Endothelial cell of umbilical vein (primary cell): ENCODE measurements around the gene HOXC11. TPM values are rescaled to one million over a fixed set of nuclear protein-coding genes. Genes with fewer than 3 reads are reported as not detected.
A peak's percentile ranks its signal among the peaks of the same experiment; 100 is the strongest.

ENCODE experiments used
- BruUV-seq: library from RNA; stranded (reverse); fragments of 400-500 nt; replicated peaks from 2 replicates; lab custom pipeline; 2021; lab: Mats Ljungman, UMichigan
- CTCF ChIA-PET: fragments of 300-600, 350-600 bp; sonication (Branson Sonifier 250); formaldehyde crosslinking; loops from one replicate; lab custom pipeline; 2021; ENCODE audit warnings: antibody characterized with exemption, inconsistent platforms; lab: Charles Lee
- POLR2A ChIA-PET: fragments of 300-600, 350-600 bp; sonication (Branson Sonifier 250); formaldehyde crosslinking; loops from one replicate; lab custom pipeline; 2021; ENCODE audit warnings: antibody characterized with exemption, inconsistent platforms; lab: Charles Lee
- DNase-seq: peaks from one replicate; pipeline ENCODE4 v3.0.0-alpha.2; 2011; ENCODE audit warnings: low read depth, low spot score
- FAIRE-seq: peaks from 2 replicates; lab custom pipeline; 2011; peaks lifted over from hg19 to GRCh38; lab: Jason Lieb, UNC
- H2AFZ ChIP-seq: 2 replicates; pipeline ENCODE4 v1.6.0; 2012; ENCODE audit warnings: low read depth, low read length, control low read depth, inconsistent platforms
- H3K27ac ChIP-seq: 2 replicates; pipeline ENCODE4 v1.5.1; 2011; ENCODE audit warnings: low read depth, mild to moderate bottlenecking, control low read depth, low read length, moderate library complexity; ENCODE audit not compliant: insufficient read depth
- H3K27me3 ChIP-seq, 2 experiments: 2 replicates each; pipeline versions ENCODE4 v1.6.0 to v1.6.1; 2011; ENCODE audit warnings: low read length in 2 of 2, mixed read lengths in 1 of 2; ENCODE audit not compliant: control insufficient read depth in 2 of 2, insufficient read depth in 2 of 2
- H3K36me3 ChIP-seq, 2 experiments: 2 replicates in 1 of 2; 3 replicates in 1 of 2; pipeline ENCODE4 v1.5.1; 2011; ENCODE audit warnings: low read length in 2 of 2, mild to moderate bottlenecking in 1 of 2, moderate library complexity in 1 of 2; ENCODE audit not compliant: control insufficient read depth in 2 of 2, insufficient read depth in 2 of 2; ENCODE audit errors: extremely low read depth in 1 of 2
- H3K4me1 ChIP-seq: 3 replicates; pipeline ENCODE4 v1.5.1; 2011; ENCODE audit warnings: mild to moderate bottlenecking, low read length; ENCODE audit not compliant: control insufficient read depth, insufficient read depth; ENCODE audit errors: extremely low read depth
- H3K4me2 ChIP-seq: 2 replicates; pipeline ENCODE4 v1.6.1; 2011; ENCODE audit warnings: low read length, control low read depth, mixed read lengths; ENCODE audit not compliant: insufficient read depth
- H3K4me3 ChIP-seq, 3 experiments: fragments of 200-600 bp in 1 of 3; sonication (generic), shearing (Covaris generic) in 1 of 3; replicated peaks in 1 of 3; 2 replicates each; pipeline ENCODE4 v1.5.1; 2011 to 2016; ENCODE audit warnings: control low read depth in 3 of 3, low read length in 3 of 3, mild to moderate bottlenecking in 2 of 3, inconsistent platforms in 1 of 3, low read depth in 1 of 3, moderate library complexity in 1 of 3; ENCODE audit not compliant: insufficient read depth in 1 of 3
- H3K79me2 ChIP-seq: 2 replicates; pipeline ENCODE4 v1.6.0; 2012; ENCODE audit warnings: low read length, inconsistent platforms; ENCODE audit not compliant: control insufficient read depth, insufficient read depth
- H3K9ac ChIP-seq: replicated peaks from 2 replicates; pipeline ENCODE3; 2011; ENCODE audit warnings: low read length, control low read depth; ENCODE audit not compliant: insufficient read depth; ENCODE audit errors: extremely low read depth
- H3K9me1 ChIP-seq: replicated peaks from 3 replicates; pipeline ENCODE4 v1.6.0; 2011; ENCODE audit warnings: mild to moderate bottlenecking, low read length; ENCODE audit not compliant: control insufficient read depth, insufficient read depth; ENCODE audit errors: extremely low read depth
- H3K9me3 ChIP-seq: replicated peaks from 2 replicates; pipeline ENCODE4 v1.5.1; 2012; ENCODE audit warnings: low read length, inconsistent platforms; ENCODE audit not compliant: control insufficient read depth, insufficient read depth
- H4K20me1 ChIP-seq: replicated peaks from 2 replicates; pipeline ENCODE3; 2011; ENCODE audit warnings: mild to moderate bottlenecking, low read length; ENCODE audit not compliant: control insufficient read depth, insufficient read depth; ENCODE audit errors: extremely low read depth
- EZH2 ChIP-seq: IDR thresholded peaks from 2 replicates; pipeline ENCODE4 v1.6.1; 2012; ENCODE audit warnings: borderline replicate concordance, low read depth, mild to moderate bottlenecking, moderate library complexity, low read length, inconsistent platforms; ENCODE audit not compliant: severe bottlenecking
- FOS ChIP-seq: IDR thresholded peaks from 2 replicates; pipeline ENCODE4 v1.6.1; 2011; ENCODE audit warnings: mild to moderate bottlenecking, low read length, moderate library complexity, borderline replicate concordance; ENCODE audit not compliant: insufficient read depth
- JUN ChIP-seq: IDR thresholded peaks from 2 replicates; pipeline ENCODE4 v1.6.1; 2011; ENCODE audit warnings: borderline replicate concordance, low read depth; ENCODE audit not compliant: insufficient read length, insufficient read depth
- MYC ChIP-seq: IDR thresholded peaks from one replicate; pipeline ENCODE4 v1.6.1; 2011; ENCODE audit warnings: mild to moderate bottlenecking, low read depth, low read length
- POLR2AphosphoS5 ChIP-seq: IDR thresholded peaks from 2 replicates; pipeline ENCODE4 v1.6.1; 2012; ENCODE audit warnings: low read depth, mild to moderate bottlenecking, control low read depth, low read length, moderate library complexity; ENCODE audit not compliant: insufficient read depth
- dilution Hi-C: fragments of 300-500 bp; cut with MboI; formaldehyde crosslinking; loops from one replicate; pipeline ENCODE4 v1.15.0; 2019; ENCODE audit warnings: low sequenced_read_pairs; ENCODE audit not compliant: extremely low pct_ligation_motif_present
- intact Hi-C: fragments of 100-400 bp; cut with micrococcal nuclease; formaldehyde crosslinking; loops from one replicate; pipeline ENCODE4 v1.10.0; 2022
- polyA plus RNA-seq, 4 experiments: library from polyadenylated mRNA; depleted of rRNA in 3 of 4; stranded (reverse) in 3 of 4; unstranded in 1 of 4; fragments of >200 nt; gene quantifications; 2 replicates each; pipeline versions ENCODE4 v1.2.1 to v1.2.3, GENCODE V29; 2011 to 2012; ENCODE audit warnings: missing spikeins in 1 of 4
- total RNA-seq: library from RNA; stranded (reverse); gene quantifications from 2 replicates; pipeline ENCODE4 v1.2.3, GENCODE V29; 2021
- TF ChIP-seq, protein P1 (sequence below): IDR thresholded peaks from 2 replicates; pipeline ENCODE4 v1.6.1; 2011; ENCODE audit not compliant: insufficient read depth, insufficient read length
- TF ChIP-seq, protein P2 (sequence below), 2 donors: IDR thresholded peaks; 1 replicate in 1 of 2; 2 replicates in 1 of 2; pipeline ENCODE4 v1.5.1; 2011; ENCODE audit warnings: low read length in 2 of 2, mild to moderate bottlenecking in 2 of 2, moderate library complexity in 2 of 2, control low read depth in 1 of 2, inconsistent platforms in 1 of 2, low read depth in 1 of 2; ENCODE audit not compliant: insufficient read depth in 1 of 2; ENCODE audit errors: extremely low read depth in 1 of 2

The HOXC11 gene
- total and polyA plus RNA-seq, 2 donors (not counting 3 experiments of a cell fraction or from before 2014, with no cell fraction given), result not detected

DNA sequence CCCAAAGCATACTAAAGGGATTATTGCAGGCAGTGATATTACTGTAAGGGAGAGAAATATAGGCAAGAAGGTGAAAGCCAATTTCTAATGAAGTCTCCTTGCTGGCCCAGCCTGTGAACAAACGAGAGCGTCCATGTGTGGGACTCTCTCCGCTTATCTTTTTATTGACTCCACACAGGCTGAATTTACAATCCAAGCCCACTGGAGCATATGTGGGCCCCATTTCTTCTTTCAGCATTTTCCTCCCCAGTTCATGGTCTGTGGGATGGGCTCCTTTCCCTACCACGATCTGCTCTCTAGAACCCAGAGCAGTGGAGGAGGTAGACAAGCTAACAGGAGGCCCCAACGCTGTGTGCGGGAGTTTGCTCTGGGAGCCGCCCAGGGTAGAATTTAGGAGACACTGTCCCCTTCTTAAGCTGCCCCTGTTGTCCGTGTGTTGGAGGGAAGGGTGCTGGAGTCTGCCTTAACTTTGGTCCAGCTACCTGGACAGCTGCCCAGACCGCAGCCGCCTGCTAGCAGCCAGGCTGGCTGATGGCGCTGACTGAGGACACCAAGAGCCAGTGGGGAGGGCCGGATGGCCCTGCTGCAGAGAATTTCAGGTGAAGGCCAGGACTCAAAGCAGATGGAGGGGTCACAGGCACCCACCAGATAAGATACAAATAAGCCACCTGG lies 3.2 kb upstream of the HOXC11 start:
- H3K9me1 ChIP-seq, result no peaks in the 10 kb centered on the region
- no TSS peak for BruUV-seq
- H3K4me1 ChIP-seq, result no peaks in the 10 kb centered on the region
- no peaks in the 10 kb centered on the region for H4K20me1 ChIP-seq
- H3K9me3 ChIP-seq, result no peaks in the 10 kb centered on the region
- H3K27ac ChIP-seq, result no peak overlapping the region
- H3K4me3 ChIP-seq, result no peak overlapping the region
- ChIA-PET CTCF (interaction anchor here (0.9 kb wide), 1 partner anchor 16 kb away, joined by 5 read pairs; the partner anchor contains the start of gene HOXC10), POLR2A (no interaction called here)
- FAIRE-seq (no peak), DNase-seq (no peak)
- no peak overlapping the region for H2AFZ ChIP-seq
- no peak overlapping the region for H3K9ac ChIP-seq
- TF ChIP-seq EZH2, result peak; percentile 1
- TF ChIP-seq FOS, result no peak
- TF ChIP-seq, protein P1, sequence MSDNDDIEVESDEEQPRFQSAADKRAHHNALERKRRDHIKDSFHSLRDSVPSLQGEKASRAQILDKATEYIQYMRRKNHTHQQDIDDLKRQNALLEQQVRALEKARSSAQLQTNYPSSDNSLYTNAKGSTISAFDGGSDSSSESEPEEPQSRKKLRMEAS, result no peak
- TF ChIP-seq MYC, result no peak
- H3K4me2 ChIP-seq, result no peak overlapping the region
- intact Hi-C loops, result no loop called here
- peaks cover 90 to 99% of the 10 kb centered on the region in 2 experiments for H3K27me3 ChIP-seq
- H3K79me2 ChIP-seq, result no peaks in the 10 kb centered on the region
- H3K36me3 ChIP-seq, result no peaks in the 10 kb centered on the region
- dilution Hi-C loops, result no loop called here

DNA sequence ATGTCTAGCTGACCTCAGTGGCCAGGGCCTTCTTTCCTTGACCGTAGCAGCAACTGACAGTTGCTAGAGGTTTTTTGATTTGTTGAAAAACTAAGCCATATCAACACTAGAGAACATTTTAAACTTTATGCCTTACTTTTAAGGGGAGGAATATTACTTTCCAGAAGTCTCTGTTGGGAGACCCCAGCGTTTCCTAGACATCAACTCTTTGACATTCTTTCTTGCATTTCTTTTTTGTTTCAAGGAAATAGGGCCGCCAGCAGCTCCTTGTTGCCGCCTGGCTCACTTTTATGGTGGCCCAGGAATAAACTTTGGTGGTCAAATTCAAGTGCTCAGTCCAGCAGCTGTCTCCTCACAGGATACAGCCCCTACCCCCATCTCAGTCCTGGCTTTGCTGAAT lies 2.5 kb upstream of the HOXC11 start:
- H3K36me3 ChIP-seq, result no peaks in the 10 kb centered on the region
- no TSS peak for BruUV-seq
- H3K9ac ChIP-seq, result no peak overlapping the region
- no peak overlapping the region for H3K4me2 ChIP-seq
- POLR2A ChIA-PET, result interaction anchor here (0.6 kb wide), 1 partner anchor 221 kb away, joined by 4 read pairs; no protein-coding TSS in a partner anchor
- H4K20me1 ChIP-seq, result no peaks in the 10 kb centered on the region
- no peak overlapping the region for H3K27ac ChIP-seq
- H3K79me2 ChIP-seq, result no peaks in the 10 kb centered on the region
- no peaks in the 10 kb centered on the region for H3K9me1 ChIP-seq
- CTCF ChIA-PET, result interaction anchor here (0.9 kb wide), 1 partner anchor 15 kb away, joined by 5 read pairs; the partner anchor contains the start of gene HOXC10
- H2AFZ ChIP-seq, result no peak overlapping the region
- intact Hi-C loops (no loop called here), dilution Hi-C loops (no loop called here)
- peaks cover 89 to 99% of the 10 kb centered on the region in 2 experiments for H3K27me3 ChIP-seq
- no peaks in the 10 kb centered on the region for H3K4me1 ChIP-seq
- H3K9me3 ChIP-seq, result no peaks in the 10 kb centered on the region
- no peak for DNase-seq
- H3K4me3 ChIP-seq, result no peak overlapping the region
- FAIRE-seq, result no peak
- TF ChIP-seq JUN (no peak), FOS (no peak), POLR2AphosphoS5 (no peak), MYC (no peak)
- TF ChIP-seq, protein P1, result no peak
- TF ChIP-seq, protein P2, sequence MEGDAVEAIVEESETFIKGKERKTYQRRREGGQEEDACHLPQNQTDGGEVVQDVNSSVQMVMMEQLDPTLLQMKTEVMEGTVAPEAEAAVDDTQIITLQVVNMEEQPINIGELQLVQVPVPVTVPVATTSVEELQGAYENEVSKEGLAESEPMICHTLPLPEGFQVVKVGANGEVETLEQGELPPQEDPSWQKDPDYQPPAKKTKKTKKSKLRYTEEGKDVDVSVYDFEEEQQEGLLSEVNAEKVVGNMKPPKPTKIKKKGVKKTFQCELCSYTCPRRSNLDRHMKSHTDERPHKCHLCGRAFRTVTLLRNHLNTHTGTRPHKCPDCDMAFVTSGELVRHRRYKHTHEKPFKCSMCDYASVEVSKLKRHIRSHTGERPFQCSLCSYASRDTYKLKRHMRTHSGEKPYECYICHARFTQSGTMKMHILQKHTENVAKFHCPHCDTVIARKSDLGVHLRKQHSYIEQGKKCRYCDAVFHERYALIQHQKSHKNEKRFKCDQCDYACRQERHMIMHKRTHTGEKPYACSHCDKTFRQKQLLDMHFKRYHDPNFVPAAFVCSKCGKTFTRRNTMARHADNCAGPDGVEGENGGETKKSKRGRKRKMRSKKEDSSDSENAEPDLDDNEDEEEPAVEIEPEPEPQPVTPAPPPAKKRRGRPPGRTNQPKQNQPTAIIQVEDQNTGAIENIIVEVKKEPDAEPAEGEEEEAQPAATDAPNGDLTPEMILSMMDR (IDR thresholded peaks at IDR 0.05; ENCODE audit: extremely low read depth in 1 of 2, insufficient read depth in 1 of 2, low read depth in 1 of 2, low read length in 2 of 2), result no peak
